ENCODE data around the gene ADAM8. TPM values are rescaled to one million over a fixed set of nuclear protein-coding genes. Genes with fewer than 3 reads are reported as not detected.
A peak's percentile ranks its signal among the peaks of the same experiment; 100 is the strongest.
"Not testable (repeated sequence)": the region's sequence is repeated elsewhere in the genome, so short reads cannot be mapped to it uniquely, and the experiment has no call there.

ADAM8 gene
- total RNA-seq, 1 donor, result 84.9 TPM

DNA sequence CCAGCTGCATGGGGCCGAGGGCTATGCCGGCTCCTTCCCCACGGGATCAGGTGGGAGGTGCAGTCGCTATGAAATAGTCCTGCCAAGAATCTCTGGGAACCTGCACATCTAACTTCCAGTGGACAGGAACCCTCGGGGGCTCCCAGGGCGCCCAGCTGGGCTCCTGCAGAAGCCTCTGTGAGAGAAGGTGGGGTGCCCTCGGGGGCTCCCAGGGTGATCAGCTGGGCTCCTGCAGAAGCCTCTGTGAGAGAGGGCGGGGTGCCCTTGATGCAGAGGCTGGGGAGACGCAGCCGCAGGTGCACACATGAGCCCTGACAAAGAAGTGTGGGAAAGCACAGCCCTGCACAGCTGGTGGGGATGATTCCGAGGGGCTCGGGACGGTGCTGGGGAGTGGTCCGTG is 33.1 kb downstream of the ADAM8 start:
- Histone ChIP-seq H3K27me3 (ENCODE audit: insufficient read depth, low read length) (peaks cover 16% of the 10 kb centered on the region), H3K4me1 (ENCODE audit: insufficient read depth, low read length) (peaks cover 28% of the 10 kb centered on the region), H3K4me3 (ENCODE audit: low read length) (no peak overlapping the region), H3K9me3 (ENCODE audit: low read depth, low read length) (no peaks in the 10 kb centered on the region)

DNA sequence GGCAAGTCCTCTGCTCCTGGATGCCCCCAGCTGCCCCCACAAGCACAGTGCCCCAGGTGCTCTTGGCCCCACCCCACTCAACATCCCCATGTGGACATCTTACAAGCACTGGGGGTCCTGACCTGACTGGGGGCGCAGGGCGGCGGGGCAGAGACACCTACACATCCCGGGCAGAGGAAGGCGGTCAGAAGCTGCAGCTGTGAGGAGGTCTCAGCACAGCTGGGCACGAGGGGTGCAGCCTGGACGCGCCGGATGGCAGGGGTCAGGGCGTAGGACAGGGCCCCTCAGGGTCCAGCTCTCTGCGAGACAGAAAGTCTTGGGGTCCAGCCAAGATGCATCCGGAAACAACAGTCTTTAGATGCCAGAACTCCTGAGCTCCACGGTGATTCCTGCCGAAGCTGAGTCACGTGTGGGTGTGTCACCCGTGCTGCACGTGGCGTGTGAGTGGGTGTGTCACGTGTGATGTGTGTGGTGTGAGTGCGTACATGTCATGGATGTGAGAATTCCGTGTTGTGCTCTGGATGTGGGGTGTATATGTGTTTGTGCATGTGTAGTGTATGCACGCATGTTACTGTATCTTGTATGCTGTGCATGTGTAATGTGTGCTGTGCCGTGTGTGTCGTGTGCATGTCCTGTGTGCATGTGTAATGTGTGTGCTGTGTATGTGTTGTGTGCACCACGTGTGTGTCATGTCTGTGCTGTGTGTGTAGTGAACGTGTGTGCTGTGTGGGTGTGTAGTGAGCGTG is 33.9 kb downstream of the ADAM8 start:
- Histone ChIP-seq H3K9me3 (ENCODE audit: low read depth, low read length) (no peaks in the 10 kb centered on the region), H3K4me1 (ENCODE audit: insufficient read depth, low read length) (peaks cover 28% of the 10 kb centered on the region), H3K4me3 (ENCODE audit: low read length) (no peak overlapping the region), H3K27me3 (ENCODE audit: insufficient read depth, low read length) (peaks cover 22% of the 10 kb centered on the region)

GRCh38 chr10:133241501-133242205 is 35.0 kb downstream of the ADAM8 start:
- Histone ChIP-seq H3K9me3 (ENCODE audit: low read depth, low read length) (no peaks in the 10 kb centered on the region), H3K4me3 (ENCODE audit: low read length) (peak overlapping the region; percentile 30), H3K4me1 (ENCODE audit: insufficient read depth, low read length) (peaks cover 39% of the 10 kb centered on the region), H3K27me3 (ENCODE audit: insufficient read depth, low read length) (peaks cover 33% of the 10 kb centered on the region)

DNA sequence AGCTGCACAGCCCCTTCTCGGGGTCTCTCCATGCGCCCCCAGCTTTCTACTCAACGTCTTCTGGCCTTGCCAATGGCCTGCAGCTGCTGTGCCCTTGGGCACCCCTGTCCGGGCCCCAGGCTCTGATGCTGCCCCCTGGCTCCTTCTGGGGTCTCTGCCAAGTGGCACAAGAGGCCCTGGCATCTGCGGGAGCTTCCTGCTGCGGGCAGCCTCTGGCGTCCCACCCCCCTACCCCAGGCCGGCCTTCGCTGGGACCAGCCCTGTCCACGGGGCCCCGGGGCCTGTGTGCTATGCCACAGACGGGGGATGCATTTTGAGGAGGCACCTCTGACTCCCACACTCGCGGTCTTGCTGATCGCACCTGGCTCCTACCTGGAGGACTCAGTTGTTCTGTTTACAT is 36.7 kb downstream of the ADAM8 start:
- H3K9me3 ChIP-seq (ENCODE audit: low read depth, low read length), result no peaks in the 10 kb centered on the region
- H3K4me3 ChIP-seq (ENCODE audit: low read length), result no peak overlapping the region
- peaks cover 50% of the 10 kb centered on the region for H3K4me1 ChIP-seq (ENCODE audit: insufficient read depth, low read length)
- peaks cover 35% of the 10 kb centered on the region for H3K27me3 ChIP-seq (ENCODE audit: insufficient read depth, low read length)

DNA sequence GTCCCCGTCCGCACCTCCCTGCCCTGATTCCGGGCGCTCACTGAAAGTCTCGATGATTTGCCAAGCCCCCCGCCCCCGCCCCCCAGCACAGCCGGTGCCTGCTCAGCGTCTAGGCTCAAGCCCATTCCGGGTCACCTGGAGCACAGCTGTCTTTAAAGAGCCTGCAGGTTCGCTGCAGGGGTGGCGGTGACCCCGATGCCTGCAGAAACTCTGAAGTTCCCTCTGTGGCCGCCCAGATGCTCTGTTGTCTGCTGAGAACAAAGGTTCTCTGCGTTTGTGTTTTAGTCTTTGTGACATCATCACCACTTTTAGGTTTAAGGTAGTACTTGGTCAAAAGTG is 38.2 kb downstream of the ADAM8 start:
- H3K4me1 ChIP-seq (ENCODE audit: insufficient read depth, low read length), result peaks cover 51% of the 10 kb centered on the region
- peaks cover 39% of the 10 kb centered on the region for H3K27me3 ChIP-seq (ENCODE audit: insufficient read depth, low read length)
- no peaks in the 10 kb centered on the region for H3K9me3 ChIP-seq (ENCODE audit: low read depth, low read length)
- no peak overlapping the region for H3K4me3 ChIP-seq (ENCODE audit: low read length)

DNA sequence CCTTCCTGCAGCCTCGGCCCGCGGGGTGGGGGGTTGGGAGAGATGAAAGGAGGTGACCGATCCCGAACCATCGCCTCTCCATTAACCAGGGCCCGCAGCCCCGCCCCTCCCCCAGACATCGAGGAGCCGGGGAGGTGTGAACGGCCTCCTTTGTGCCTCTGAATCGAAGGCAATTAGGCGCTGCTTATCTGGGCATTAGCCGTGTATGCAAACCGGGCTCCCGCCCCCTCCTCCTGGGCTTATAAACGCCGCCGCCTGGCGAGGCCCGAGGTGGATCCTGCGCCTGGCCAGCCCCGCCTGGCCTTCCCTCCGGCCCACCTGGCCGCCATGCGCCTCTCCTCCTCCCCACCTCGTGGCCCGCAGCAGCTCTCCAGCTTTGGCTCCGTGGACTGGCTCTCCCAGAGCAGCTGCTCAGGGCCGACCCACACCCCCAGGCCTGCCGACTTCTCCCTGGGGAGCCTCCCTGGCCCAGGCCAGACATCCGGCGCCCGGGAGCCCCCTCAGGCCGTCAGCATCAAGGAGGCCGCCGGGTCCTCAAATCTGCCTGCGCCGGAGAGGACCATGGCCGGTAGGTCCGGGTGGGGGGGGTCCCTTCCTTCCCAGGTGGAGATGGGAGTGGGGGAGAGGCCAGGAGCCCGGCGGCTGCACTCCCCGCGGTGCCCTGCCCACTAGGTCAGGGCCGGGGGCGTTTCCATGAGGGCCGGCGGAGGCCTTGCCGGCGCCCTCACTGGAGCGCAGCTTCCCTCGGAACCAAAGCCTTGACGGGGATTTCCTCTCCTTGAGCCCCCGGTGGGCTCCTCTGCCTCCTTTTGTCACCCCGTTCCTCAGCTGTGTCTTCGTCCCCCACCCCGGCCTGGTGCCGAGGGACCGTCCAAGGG is 38.8 kb downstream of the ADAM8 start, which contains the start of gene VENTX:
TSS of gene VENTX (plus strand) at position 268 of the 878 bp plus-strand sequence. CDS start at position 328, 60 bp downstream.
- Histone ChIP-seq H3K4me3 (ENCODE audit: low read length) (peak within 1 kb of the TSS; percentile 12), H3K4me1 (ENCODE audit: insufficient read depth, low read length) (peaks cover 51% of the 10 kb centered on the region), H3K9me3 (ENCODE audit: low read depth, low read length) (no peaks in the 10 kb centered on the region), H3K27me3 (ENCODE audit: insufficient read depth, low read length) (peaks cover 42% of the 10 kb centered on the region)

DNA sequence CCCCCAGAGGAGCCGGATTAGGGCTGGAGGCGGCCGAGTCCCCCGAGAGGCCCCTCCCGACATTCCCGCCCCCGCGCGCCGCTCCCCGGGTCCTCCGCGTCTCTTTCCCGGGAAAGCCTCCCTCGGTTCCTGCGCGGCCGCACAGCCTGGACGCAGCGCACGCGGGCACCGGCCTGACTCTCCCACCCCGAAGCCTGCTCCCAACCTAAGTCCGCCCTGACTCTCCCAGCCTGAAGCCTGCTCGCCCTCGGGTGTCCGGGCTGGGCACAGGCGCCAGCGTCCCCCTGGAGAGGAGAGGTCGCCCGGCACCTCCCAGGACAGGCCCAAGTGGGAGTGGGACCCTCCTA is 39.5 kb downstream of the ADAM8 start:
- H3K4me3 ChIP-seq (ENCODE audit: low read length), result no peak overlapping the region
- H3K27me3 ChIP-seq (ENCODE audit: insufficient read depth, low read length), result peaks cover 46% of the 10 kb centered on the region
- H3K4me1 ChIP-seq (ENCODE audit: insufficient read depth, low read length), result peaks cover 49% of the 10 kb centered on the region
- H3K9me3 ChIP-seq (ENCODE audit: low read depth, low read length), result no peaks in the 10 kb centered on the region

- peaks cover 43% of the 10 kb centered on the region for H3K4me1 ChIP-seq (ENCODE audit: insufficient read depth, low read length)
- peak overlapping the region; percentile 12 for H3K4me3 ChIP-seq (ENCODE audit: low read length)
- peaks cover 51% of the 10 kb centered on the region for H3K27me3 ChIP-seq (ENCODE audit: insufficient read depth, low read length)
- H3K9me3 ChIP-seq (ENCODE audit: low read depth, low read length), result no peaks in the 10 kb centered on the region
Observed at GRCh38 chr10:133236401-133237240, 40.0 kb downstream of the ADAM8 start.

- H3K9me3 ChIP-seq (ENCODE audit: low read depth, low read length), result no peaks in the 10 kb centered on the region
- peak overlapping the region; percentile 23 for H3K4me3 ChIP-seq (ENCODE audit: low read length)
- H3K4me1 ChIP-seq (ENCODE audit: insufficient read depth, low read length), result peaks cover 36% of the 10 kb centered on the region
- peaks cover 52% of the 10 kb centered on the region for H3K27me3 ChIP-seq (ENCODE audit: insufficient read depth, low read length)
Observed at GRCh38 chr10:133235932-133236331, 40.7 kb downstream of the ADAM8 start.

DNA sequence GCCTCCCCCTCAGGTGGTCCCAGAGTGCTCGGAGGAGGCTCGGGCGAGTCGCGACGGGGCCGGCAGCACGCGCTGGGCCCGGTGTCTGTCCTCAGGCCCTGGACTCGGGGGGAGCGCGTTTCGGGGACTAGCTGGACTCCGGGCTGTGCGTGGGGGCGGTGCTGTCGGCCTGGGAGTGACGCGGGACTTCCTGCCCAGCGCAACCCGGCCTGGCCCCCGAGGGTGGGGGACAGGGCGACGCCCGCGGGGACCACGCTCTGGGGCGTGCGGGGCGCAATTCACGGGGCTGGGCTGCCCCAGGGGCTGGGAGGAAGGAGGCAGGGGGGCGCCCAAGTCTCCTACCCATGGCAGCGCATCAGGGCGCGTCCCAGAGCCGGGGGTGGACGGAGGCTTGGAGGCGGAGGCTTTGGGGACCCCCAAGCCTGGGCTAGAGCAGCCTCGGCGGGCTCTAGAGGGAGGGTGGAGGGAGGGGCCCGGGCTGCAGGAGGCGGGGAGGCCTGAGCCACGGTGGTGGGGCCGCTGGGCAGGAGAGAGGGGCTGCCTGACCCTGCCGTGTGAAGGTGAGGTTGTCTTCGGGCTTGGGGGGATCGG is 41.3 kb downstream of the ADAM8 start:
- H3K27me3 ChIP-seq (ENCODE audit: insufficient read depth, low read length), result peaks cover 51% of the 10 kb centered on the region
- H3K4me3 ChIP-seq (ENCODE audit: low read length), result peak overlapping the region; percentile 13
- H3K4me1 ChIP-seq (ENCODE audit: insufficient read depth, low read length), result peaks cover 31% of the 10 kb centered on the region
- H3K9me3 ChIP-seq (ENCODE audit: low read depth, low read length), result no peaks in the 10 kb centered on the region

DNA sequence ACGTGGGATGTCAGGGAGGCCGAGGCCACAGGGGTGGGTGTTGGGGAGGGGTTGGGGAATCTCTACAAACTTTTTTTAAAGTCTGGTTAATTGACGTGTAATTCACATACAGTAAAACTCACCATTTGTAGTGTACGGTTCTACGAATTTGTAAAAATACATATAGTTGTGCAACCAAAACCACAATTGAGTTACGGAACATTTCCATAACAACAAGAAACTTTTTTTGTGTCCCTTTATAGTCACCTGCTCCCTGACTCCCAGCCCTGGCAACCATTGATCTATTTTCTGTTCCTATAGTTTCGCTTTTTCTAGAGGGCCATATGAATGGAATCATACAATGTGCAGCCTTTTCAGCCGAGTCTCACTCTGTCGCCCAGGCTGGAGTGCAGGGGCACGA is 41.9 kb downstream of the ADAM8 start:
- H3K4me3 ChIP-seq (ENCODE audit: low read length); H3K9me3 ChIP-seq (ENCODE audit: low read depth, low read length): not testable (repeated sequence)
- H3K4me1 ChIP-seq (ENCODE audit: insufficient read depth, low read length), result peaks cover 26% of the 10 kb centered on the region
- peaks cover 51% of the 10 kb centered on the region for H3K27me3 ChIP-seq (ENCODE audit: insufficient read depth, low read length)

DNA sequence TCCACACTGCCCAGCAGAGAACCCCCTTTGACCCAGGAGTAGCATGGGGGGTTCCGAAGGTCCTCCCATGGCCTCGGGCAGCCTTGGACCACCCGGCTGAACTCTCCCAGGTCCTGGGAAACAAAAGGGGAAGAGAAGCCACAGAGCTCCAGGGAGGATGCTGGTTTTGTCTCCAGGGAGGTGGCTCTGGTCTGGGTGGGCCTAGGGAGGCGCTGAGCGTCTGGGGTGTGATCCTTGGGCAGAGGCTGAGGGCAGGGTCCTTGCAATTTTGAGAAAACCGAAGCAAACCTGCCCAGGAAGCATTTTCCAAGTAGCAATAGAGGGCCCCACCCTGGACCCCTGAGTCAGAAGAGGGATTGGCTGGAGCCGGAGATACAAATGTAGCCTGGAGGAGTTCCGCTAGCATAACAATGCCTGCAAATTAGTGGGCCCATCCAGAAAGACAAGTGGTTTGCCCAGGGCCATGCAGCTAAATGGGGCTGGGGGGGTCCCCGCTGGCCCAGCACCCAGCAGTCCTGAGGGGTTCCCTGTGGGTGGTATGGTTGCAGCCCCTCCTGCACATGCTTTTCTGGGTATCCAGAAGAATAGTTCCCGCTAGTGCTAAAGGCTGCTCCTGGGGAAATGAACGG is 44.6 kb downstream of the ADAM8 start:
- Histone ChIP-seq H3K4me3 (ENCODE audit: low read length) (no peak overlapping the region), H3K27me3 (ENCODE audit: insufficient read depth, low read length) (peaks cover 44% of the 10 kb centered on the region), H3K4me1 (ENCODE audit: insufficient read depth, low read length) (peaks cover 19% of the 10 kb centered on the region), H3K9me3 (ENCODE audit: low read depth, low read length) (no peaks in the 10 kb centered on the region)

GRCh38 chr10:133231244-133231945 is 45.3 kb downstream of the ADAM8 start:
- Histone ChIP-seq H3K4me3 (ENCODE audit: low read length) (no peak overlapping the region), H3K9me3 (ENCODE audit: low read depth, low read length) (no peaks in the 10 kb centered on the region), H3K27me3 (ENCODE audit: insufficient read depth, low read length) (peaks cover 44% of the 10 kb centered on the region), H3K4me1 (ENCODE audit: insufficient read depth, low read length) (peaks cover 12% of the 10 kb centered on the region)
